SK-N-SH (cell line): ENCODE results near the gene PTPN4. TPM values are rescaled to one million over a fixed set of nuclear protein-coding genes. Genes with fewer than 3 reads are reported as not detected.

ENCODE experiments used
- CTCF ChIA-PET: fragments of 300-600, 350-600 bp; formaldehyde crosslinking; extraction: SDS; loops from one replicate; lab custom pipeline; 2021; lab: Yijun Ruan, JAX
- POLR2A ChIA-PET: fragments of 350-600 bp; sonication (Branson Sonifier 250); formaldehyde crosslinking; extraction: SDS; loops from one replicate; lab custom pipeline; 2020; ENCODE audit warnings: antibody characterized with exemption, inconsistent platforms; lab: Yijun Ruan, JAX
- DNase-seq: peaks from one replicate; pipeline ENCODE4 v3.0.0; 2012
- H2AFZ ChIP-seq: fragments of 200-600 bp; sonication (generic); 2 replicates; pipeline ENCODE4 v1.8.1; 2016; ENCODE audit warnings: antibody characterized with exemption, mild to moderate bottlenecking, low read depth
- H3F3A ChIP-seq: fragments of 200-600 bp; sonication (generic); replicated peaks from 2 replicates; pipeline ENCODE3; 2016; ENCODE audit warnings: antibody characterized with exemption, mild to moderate bottlenecking; ENCODE audit not compliant: insufficient read depth
- H3K27ac ChIP-seq, 2 experiments: fragments of 200-500 bp in 1 of 2; fragments of 200-600 bp in 1 of 2; sonication (Bioruptor generic) in 1 of 2; sonication (generic), shearing (Covaris generic) in 1 of 2; 2 replicates each; pipeline versions ENCODE4 v1.5.1 to v1.6.1; 2014 to 2016; ENCODE audit warnings: low read depth in 2 of 2, inconsistent platforms in 1 of 2, low read length in 1 of 2, mild to moderate bottlenecking in 1 of 2, mixed read lengths in 1 of 2
- H3K27me3 ChIP-seq: fragments of 200-600 bp; sonication (generic), shearing (Covaris generic); 2 replicates; pipeline ENCODE4 v1.6.1; 2016; ENCODE audit warnings: mixed run types; ENCODE audit not compliant: insufficient read depth
- H3K36me3 ChIP-seq, 2 experiments: fragments of 200-500 bp in 1 of 2; fragments of 200-600 bp in 1 of 2; sonication (Bioruptor generic) in 1 of 2; sonication (generic) in 1 of 2; replicated peaks in 1 of 2; 2 replicates each; pipeline versions ENCODE3 to v1.5.1; 2014 to 2016; ENCODE audit warnings: low read length in 1 of 2, mild to moderate bottlenecking in 1 of 2; ENCODE audit not compliant: insufficient read depth in 2 of 2, control insufficient read depth in 1 of 2
- H3K4me1 ChIP-seq, 2 experiments: fragments of 200-500 bp in 1 of 2; fragments of 200-600 bp in 1 of 2; sonication (Bioruptor generic) in 1 of 2; sonication (generic), shearing (Covaris generic) in 1 of 2; 2 replicates each; pipeline versions ENCODE4 v1.5.1 to v1.6.1; 2014 to 2016; ENCODE audit warnings: low read depth in 1 of 2, low read length in 1 of 2, mixed run types in 1 of 2; ENCODE audit not compliant: insufficient read depth in 2 of 2, control insufficient read depth in 1 of 2
- H3K4me2 ChIP-seq: fragments of 200-600 bp; sonication (generic), shearing (Covaris generic); 2 replicates; pipeline ENCODE4 v1.6.1; 2017; ENCODE audit warnings: mixed run types
- H3K4me3 ChIP-seq, 2 experiments: fragments of 200-500 bp in 1 of 2; fragments of 200-600 bp in 1 of 2; sonication (Bioruptor generic) in 1 of 2; sonication (generic), shearing (Covaris generic) in 1 of 2; 2 replicates each; pipeline versions ENCODE4 v1.5.1 to v1.8.1; 2014 to 2016; ENCODE audit warnings: low read depth in 2 of 2, inconsistent platforms in 1 of 2, low read length in 1 of 2, mild to moderate bottlenecking in 1 of 2, mixed read lengths in 1 of 2, moderate library complexity in 1 of 2
- H3K79me2 ChIP-seq: fragments of 200-600 bp; sonication (generic); 2 replicates; pipeline ENCODE4 v1.8.1; 2017; ENCODE audit warnings: mild to moderate bottlenecking; ENCODE audit not compliant: insufficient read depth
- H3K9ac ChIP-seq: fragments of 200-600 bp; sonication (generic); 2 replicates; pipeline ENCODE4 v1.6.1; 2017; ENCODE audit warnings: mixed run types
- H3K9me2 ChIP-seq: fragments of 200-600 bp; sonication (generic); 2 replicates; pipeline ENCODE4 v1.6.1; 2017; ENCODE audit warnings: mixed run types
- H3K9me3 ChIP-seq: fragments of 200-600 bp; sonication (generic); 2 replicates; pipeline ENCODE4 v1.6.1; 2017; ENCODE audit warnings: mixed run types, mild to moderate bottlenecking, moderate library complexity
- H4K20me1 ChIP-seq: fragments of 200-600 bp; sonication (generic); 2 replicates; pipeline ENCODE4 v1.6.1; 2017; ENCODE audit warnings: mild to moderate bottlenecking, mixed run types; ENCODE audit not compliant: insufficient read depth
- CHD2 ChIP-seq: fragments of 150-350 bp; IDR thresholded peaks from 2 replicates; pipeline ENCODE4 v1.6.1; 2018; ENCODE audit warnings: low read length; ENCODE audit not compliant: partially characterized antibody
- CTCF ChIP-seq: fragments of 200-600 bp; sonication (generic); IDR thresholded peaks from 2 replicates; pipeline ENCODE4 v1.6.1; 2017; ENCODE audit warnings: antibody characterized with exemption, mild to moderate bottlenecking, moderate library complexity
- ELF1 ChIP-seq: IDR thresholded peaks from 2 replicates; pipeline ENCODE4 v1.4.0; 2012
- EP300 ChIP-seq, 2 experiments: IDR thresholded peaks; 2 replicates each; pipeline versions ENCODE4 v1.4.0 to v1.6.1; 2012; ENCODE audit warnings: borderline replicate concordance in 1 of 2, low read depth in 1 of 2, low read length in 1 of 2
- FOXM1 ChIP-seq: IDR thresholded peaks from 2 replicates; pipeline ENCODE4 v1.4.0; 2012; ENCODE audit warnings: low read depth, mild to moderate bottlenecking
- GABPA ChIP-seq: IDR thresholded peaks from 2 replicates; pipeline ENCODE4 v1.4.0; 2012; ENCODE audit warnings: low read depth, mild to moderate bottlenecking
- GATA2 ChIP-seq: sonication (generic); formaldehyde crosslinking; IDR thresholded peaks from 2 replicates; pipeline ENCODE4 v1.5.0; 2020; ENCODE audit warnings: mild to moderate bottlenecking, missing genetic modification reagents
- IRF3 ChIP-seq: fragments of 150-350 bp; IDR thresholded peaks from 2 replicates; pipeline ENCODE4 v1.6.1; 2016; ENCODE audit warnings: mild to moderate bottlenecking, low read depth, low read length
- MAX ChIP-seq: IDR thresholded peaks from 2 replicates; pipeline ENCODE4 v1.4.0; 2012; ENCODE audit warnings: low read depth
- MEF2A ChIP-seq: IDR thresholded peaks from 2 replicates; pipeline ENCODE4 v1.4.0; 2012; ENCODE audit warnings: low read depth, borderline replicate concordance
- NFIC ChIP-seq: IDR thresholded peaks from 2 replicates; pipeline ENCODE4 v1.4.0; 2012; ENCODE audit warnings: borderline replicate concordance
- POLR2AphosphoS5 ChIP-seq: IDR thresholded peaks from 2 replicates; pipeline ENCODE4 v1.6.1; 2012; ENCODE audit warnings: low read depth, low read length
- RAD21 ChIP-seq: IDR thresholded peaks from 2 replicates; pipeline ENCODE4 v1.6.1; 2012; ENCODE audit warnings: mild to moderate bottlenecking, low read length
- RXRA ChIP-seq: IDR thresholded peaks from 2 replicates; pipeline ENCODE4 v1.4.0; 2012; ENCODE audit warnings: low read depth, mild to moderate bottlenecking, borderline replicate concordance
- TAF1 ChIP-seq: IDR thresholded peaks from 2 replicates; pipeline ENCODE4 v1.6.1; 2012; ENCODE audit warnings: low read depth, mild to moderate bottlenecking, low read length, moderate library complexity, borderline replicate concordance
- TCF12 ChIP-seq: IDR thresholded peaks from 2 replicates; pipeline ENCODE4 v1.4.0; 2012
- TEAD4 ChIP-seq: IDR thresholded peaks from 2 replicates; pipeline ENCODE4 v1.4.0; 2012; ENCODE audit warnings: mild to moderate bottlenecking, borderline replicate concordance; ENCODE audit not compliant: insufficient read depth
- USF1 ChIP-seq: IDR thresholded peaks from 2 replicates; pipeline ENCODE4 v1.4.0; 2012; ENCODE audit warnings: low read depth, borderline replicate concordance
- YY1 ChIP-seq: IDR thresholded peaks from 2 replicates; pipeline ENCODE4 v1.4.0; 2012; ENCODE audit warnings: low read depth, mild to moderate bottlenecking
- ZBTB33 ChIP-seq: IDR thresholded peaks from 2 replicates; pipeline ENCODE4 v1.4.0; 2012; ENCODE audit warnings: low read depth, borderline replicate concordance
- WGBS: methylation state at CpG from one replicate; pipeline ENCODE4 v1.1.6; 2017; ENCODE audit warnings: low lambda C conversion rate; 5-methylcytosine and 5-hydroxymethylcytosine counted together
- polyA plus RNA-seq, 3 experiments: library from polyadenylated mRNA; depleted of rRNA; stranded (reverse); fragments of >200 nt; gene quantifications; 2 replicates each; pipeline ENCODE4 v1.2.3, GENCODE V29; 2012

The PTPN4 gene
- polyA plus RNA-seq, 1 of the 3 experiments (the other 2 are of a cell fraction) = 6.2 TPM

- no peaks in the 10 kb centered on the region for H3K9me3 ChIP-seq
- H3K4me2 ChIP-seq = no peak overlapping the region
- H3K36me3 ChIP-seq = no peaks in the 10 kb centered on the region
- no peak for DNase-seq
- H3K4me1 ChIP-seq = peaks cover 2 to 10% of the 10 kb centered on the region in 2 experiments; a peak in 3 of 4 replicates
- no peak overlapping the region for H3K9ac ChIP-seq
- 100% methylated on average over 2 of the region's 2 CpGs for WGBS
- CTCF ChIA-PET = interaction anchor here (0.9 to 3.0 kb wide), 2 partner anchors 39 to 67 kb away, joined by 3 to 12 read pairs; no protein-coding TSS in a partner anchor
- H3K27me3 ChIP-seq = no peaks in the 10 kb centered on the region
- TF ChIP-seq YY1 (no peak), MEF2A (no peak), TAF1 (no peak), FOXM1 (no peak), EP300 (IDR thresholded peaks at IDR 0.05; ENCODE audit: borderline replicate concordance in 1 of 2, low read depth in 1 of 2, low read length in 1 of 2) (no peak), NFIC (no peak), CTCF (no peak), MAX (no peak), CHD2 (no peak), GABPA (no peak), POLR2AphosphoS5 (no peak), TEAD4 (no peak), USF1 (no peak), ZBTB33 (no peak), RAD21 (no peak), IRF3 (no peak), ELF1 (no peak), TCF12 (no peak), GATA2 (no peak), RXRA (no peak)
- peaks cover 37% of the 10 kb centered on the region; the same call in 1 of the 2 replicates for H3K79me2 ChIP-seq
- peaks cover 24% of the 10 kb centered on the region for H3F3A ChIP-seq
- no peak overlapping the region for H3K4me3 ChIP-seq
- H3K27ac ChIP-seq = no peak overlapping the region
- H4K20me1 ChIP-seq = peaks cover 4% of the 10 kb centered on the region
- H2AFZ ChIP-seq = no peak overlapping the region
- POLR2A ChIA-PET = no interaction called here
- H3K9me2 ChIP-seq = no peaks in the 10 kb centered on the region
Measured at GRCh38 chr2:119821266-119821665, 61.5 kb downstream of the PTPN4 start.
